ENCODE measurements around the gene SMG1. TPM values are rescaled to one million over a fixed set of nuclear protein-coding genes. Genes with fewer than 3 reads are reported as not detected.
"Not testable (repeated sequence)": the region's sequence is repeated elsewhere in the genome, so short reads cannot be mapped to it uniquely, and the experiment has no call there.

The SMG1 gene
- total RNA-seq, 2 experiments from 2014 or later = 123 to 127 TPM

DNA sequence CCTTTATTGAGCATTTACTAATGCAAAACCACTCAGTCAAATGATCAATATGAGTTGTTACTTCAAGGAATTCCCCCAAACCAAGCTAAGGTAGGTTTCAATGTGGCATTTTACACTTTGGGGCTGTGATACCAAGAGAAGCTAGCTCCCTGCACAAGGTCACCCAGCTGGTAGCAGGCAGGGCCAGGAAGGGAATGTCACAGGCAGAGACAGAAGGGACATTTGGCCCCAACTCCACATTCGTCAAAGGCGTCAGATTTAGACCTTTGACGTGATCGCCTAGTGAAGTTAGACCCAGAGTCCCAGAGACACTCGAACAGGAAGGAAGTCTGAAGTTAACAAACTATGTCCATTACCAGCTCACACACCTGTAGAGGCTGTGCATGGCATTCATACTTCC, 5.5 kb upstream of the SMG1 start:
- H3K9me3 Mint-ChIP-seq (ENCODE audit: insufficient read depth) = no peaks in the 10 kb centered on the region
- H3K4me3 Mint-ChIP-seq = no peak overlapping the region
- ATAC-seq = no peak
- H3K36me3 Mint-ChIP-seq (ENCODE audit: low read depth) = no peaks in the 10 kb centered on the region
- ChIA-PET CTCF (interaction anchor here (2.9 kb wide), 1 partner anchor 130 kb away, joined by 11 read pairs; the partner anchor contains the start of gene ARL6IP1), POLR2A (no interaction called here)
- H3K4me1 Mint-ChIP-seq (ENCODE audit: low read depth) = peaks cover 13% of the 10 kb centered on the region
- no peak for DNase-seq
- no peak overlapping the region for H3K27ac Mint-ChIP-seq
- no peaks in the 10 kb centered on the region for H3K27me3 Mint-ChIP-seq (ENCODE audit: low read depth)

DNA sequence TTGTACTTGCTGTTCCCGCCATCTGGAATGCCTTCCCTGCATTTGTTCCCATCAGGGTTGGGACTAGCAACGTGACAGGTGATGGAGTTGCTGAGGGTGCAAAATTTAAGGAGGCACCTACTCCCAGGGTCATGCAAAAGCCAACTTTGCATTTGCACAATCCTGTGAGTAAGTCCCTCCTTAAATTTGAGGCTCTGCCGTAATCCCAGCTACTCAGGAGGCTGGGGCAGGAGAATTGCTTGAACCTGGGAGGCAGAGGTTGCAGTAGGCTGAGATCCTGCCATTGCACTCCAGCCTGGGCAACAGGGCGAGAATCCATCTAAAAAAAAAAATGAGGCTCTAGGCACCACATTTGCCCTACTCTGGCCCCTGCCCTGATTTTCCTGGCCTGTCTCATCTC, 3.9 kb upstream of the SMG1 start:
- H3K4me3 Mint-ChIP-seq, CTCF ChIA-PET: not testable (repeated sequence)

DNA sequence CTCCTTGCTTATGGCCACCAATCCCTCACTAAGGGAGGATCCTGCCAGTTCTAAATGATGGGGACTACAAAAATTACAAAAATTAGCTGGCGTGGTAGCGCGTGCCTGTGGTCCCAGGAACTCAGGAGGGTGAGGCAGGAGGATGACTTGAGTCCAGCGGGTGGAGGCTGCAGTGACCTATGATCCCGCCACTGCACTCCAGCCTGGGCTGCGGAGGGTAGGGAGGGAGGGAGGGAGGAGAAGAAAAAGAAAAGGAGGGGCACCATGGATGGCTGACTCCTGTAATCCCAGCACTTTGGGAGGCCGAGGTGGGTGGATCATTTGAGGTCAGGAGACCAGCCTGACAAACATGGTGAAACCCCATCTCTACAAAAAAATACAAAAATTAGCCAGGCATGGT, 1.9 kb upstream of the SMG1 start:
- H3K27me3 Mint-ChIP-seq (ENCODE audit: low read depth); H3K36me3 Mint-ChIP-seq (ENCODE audit: low read depth); H3K4me3 Mint-ChIP-seq; H3K9me3 Mint-ChIP-seq (ENCODE audit: insufficient read depth); POLR2A ChIA-PET; ATAC-seq; DNase-seq; CTCF ChIA-PET: not testable (repeated sequence)
- H3K27ac Mint-ChIP-seq = peak overlapping the region; percentile 20
- H3K4me1 Mint-ChIP-seq (ENCODE audit: low read depth) = peaks cover 22% of the 10 kb centered on the region

More for the DNA sequence above, 3.9 kb upstream of the SMG1 start:
- H3K9me3 Mint-ChIP-seq (ENCODE audit: insufficient read depth); DNase-seq; H3K27me3 Mint-ChIP-seq (ENCODE audit: low read depth); H3K27ac Mint-ChIP-seq; H3K36me3 Mint-ChIP-seq (ENCODE audit: low read depth); POLR2A ChIA-PET; ATAC-seq: not testable (repeated sequence)
- H3K4me1 Mint-ChIP-seq (ENCODE audit: low read depth) = peaks cover 12% of the 10 kb centered on the region

DNA sequence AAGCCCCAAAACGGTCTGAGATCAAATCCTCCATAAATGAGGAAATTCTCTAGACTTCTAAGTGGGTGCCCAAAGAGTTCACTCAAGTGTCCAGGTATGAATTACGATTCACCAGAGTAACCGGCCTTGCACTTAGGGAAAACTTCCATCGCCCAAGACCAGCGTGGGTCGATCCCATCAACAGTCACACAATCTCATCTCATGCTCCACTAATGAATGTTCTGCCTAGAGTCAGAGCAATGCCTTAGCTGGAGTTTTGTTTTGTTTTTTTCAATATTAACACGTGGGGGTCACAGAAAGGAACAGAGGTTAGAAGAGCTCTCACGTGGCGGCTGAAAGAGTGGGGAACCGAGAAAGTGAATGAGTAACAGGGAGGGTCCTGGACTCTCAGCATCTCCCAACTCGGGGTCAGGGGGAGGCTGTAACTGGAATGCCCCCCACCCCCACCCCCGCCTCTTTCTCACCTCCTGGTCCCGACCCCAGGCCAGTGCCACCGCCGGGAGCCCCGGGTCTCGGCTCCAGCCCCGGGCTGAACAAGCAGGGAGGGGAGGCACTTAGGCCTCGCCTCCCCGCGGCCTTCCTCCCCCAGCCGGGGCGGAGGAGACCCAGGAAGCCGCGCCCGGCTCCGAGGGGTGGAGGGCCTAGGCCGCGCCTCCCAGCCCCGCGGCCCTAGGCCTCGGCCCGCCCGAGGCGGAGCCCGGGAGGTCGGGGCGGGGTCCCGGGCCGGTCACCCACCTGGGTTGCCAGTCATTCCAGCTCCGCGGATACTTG, 808 bp downstream of the SMG1 start:
- ATAC-seq (peak; percentile 81), DNase-seq (peak; percentile 74)
- H3K36me3 Mint-ChIP-seq (ENCODE audit: low read depth); CTCF ChIA-PET; H3K9me3 Mint-ChIP-seq (ENCODE audit: insufficient read depth); H3K27me3 Mint-ChIP-seq (ENCODE audit: low read depth): not testable (repeated sequence)
- H3K27ac Mint-ChIP-seq = peak overlapping the region; percentile 93
- H3K4me1 Mint-ChIP-seq (ENCODE audit: low read depth) = peaks cover 28% of the 10 kb centered on the region
- peak overlapping the region; percentile 85 for H3K4me3 Mint-ChIP-seq
- POLR2A ChIA-PET = interaction anchor here (0.5 to 0.8 kb wide), 3 partner anchors 13 to 124 kb away, joined by 3 read pairs; partner anchors contain the start of gene ARL6IP1

DNA sequence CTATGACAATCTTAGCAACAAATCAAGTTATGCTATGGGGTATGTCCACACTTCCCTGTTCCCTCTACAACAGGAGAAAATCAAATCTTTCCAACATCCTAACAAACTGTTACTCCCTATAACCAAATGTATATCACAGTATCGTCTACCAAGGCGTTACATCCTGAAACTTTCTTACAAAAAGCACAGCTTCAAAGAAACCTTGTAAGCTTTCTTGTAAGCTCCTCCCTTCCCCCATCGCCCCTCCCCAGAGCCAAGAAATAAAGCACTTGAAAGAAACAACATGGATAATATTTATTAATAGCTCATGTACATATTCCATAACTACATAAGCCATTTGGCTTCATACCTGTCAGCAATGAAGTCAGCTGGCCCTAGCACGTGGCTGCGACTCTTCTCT, 2.3 kb downstream of the SMG1 start:
- peak; percentile 34 for DNase-seq
- H3K36me3 Mint-ChIP-seq (ENCODE audit: low read depth); H3K9me3 Mint-ChIP-seq (ENCODE audit: insufficient read depth); ATAC-seq; POLR2A ChIA-PET; H3K27me3 Mint-ChIP-seq (ENCODE audit: low read depth): not testable (repeated sequence)
- CTCF ChIA-PET = interaction anchor here (0.6 kb wide), 1 partner anchor 137 kb away, joined by 3 read pairs; no protein-coding TSS in a partner anchor
- Mint-ChIP-seq H3K27ac (peak overlapping the region; percentile 86), H3K4me3 (peak overlapping the region; percentile 81), H3K4me1 (ENCODE audit: low read depth) (peaks cover 33% of the 10 kb centered on the region)

DNA sequence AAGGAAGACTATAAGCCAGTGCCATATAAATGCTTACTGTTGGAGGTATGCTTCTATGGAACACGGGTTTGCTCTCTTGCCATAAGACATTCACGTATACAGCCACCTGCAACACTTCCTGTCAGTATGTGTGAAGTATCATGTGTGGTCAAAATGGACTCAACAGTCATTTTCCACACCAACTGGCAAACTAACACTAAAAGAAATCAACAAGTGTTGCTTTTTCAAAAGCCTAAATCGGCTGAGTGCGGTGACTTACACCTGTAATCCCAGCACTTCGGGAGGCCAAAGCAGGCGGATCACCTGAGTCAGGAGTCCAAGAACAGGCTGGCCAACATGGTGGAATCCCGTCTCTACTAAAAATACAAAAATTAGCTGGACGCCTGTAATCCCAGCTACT, 3.1 kb downstream of the SMG1 start:
- POLR2A ChIA-PET = interaction anchor here (1.2 kb wide), 1 partner anchor 133 kb away, joined by 3 read pairs; the partner anchor contains the start of gene RPS15A
- H3K27me3 Mint-ChIP-seq (ENCODE audit: low read depth); CTCF ChIA-PET; ATAC-seq; H3K9me3 Mint-ChIP-seq (ENCODE audit: insufficient read depth): not testable (repeated sequence)
- Mint-ChIP-seq H3K4me3 (peak overlapping the region; percentile 81), H3K27ac (peak overlapping the region; percentile 74), H3K36me3 (ENCODE audit: low read depth) (peaks cover 13% of the 10 kb centered on the region), H3K4me1 (ENCODE audit: low read depth) (peaks cover 37% of the 10 kb centered on the region)
- peak; percentile 33 for DNase-seq

DNA sequence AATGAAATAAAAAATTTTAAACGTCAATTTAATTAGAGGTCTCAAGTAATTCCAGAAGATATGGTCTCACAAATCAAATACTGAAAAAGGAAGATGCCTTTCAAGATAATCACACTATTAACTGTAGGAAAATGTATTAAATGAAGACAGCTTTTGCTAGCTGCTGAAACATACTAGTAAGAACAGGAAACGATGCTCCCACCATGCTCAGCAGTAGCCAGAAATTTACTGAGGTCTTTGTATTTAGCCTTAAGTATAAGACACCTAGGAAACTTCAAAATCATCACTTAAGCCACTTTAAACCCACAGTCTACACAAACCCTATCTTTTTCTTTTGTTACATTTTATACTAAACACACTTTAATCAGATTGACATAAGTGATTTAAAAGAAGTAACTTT, 16.6 kb downstream of the SMG1 start:
- peaks cover 16% of the 10 kb centered on the region for H3K36me3 Mint-ChIP-seq (ENCODE audit: low read depth)
- peak; percentile 47 for ATAC-seq
- H3K4me1 Mint-ChIP-seq (ENCODE audit: low read depth) = peaks cover 24% of the 10 kb centered on the region
- H3K4me3 Mint-ChIP-seq; H3K27me3 Mint-ChIP-seq (ENCODE audit: low read depth); CTCF ChIA-PET; H3K9me3 Mint-ChIP-seq (ENCODE audit: insufficient read depth); POLR2A ChIA-PET; H3K27ac Mint-ChIP-seq; DNase-seq: not testable (repeated sequence)

DNA sequence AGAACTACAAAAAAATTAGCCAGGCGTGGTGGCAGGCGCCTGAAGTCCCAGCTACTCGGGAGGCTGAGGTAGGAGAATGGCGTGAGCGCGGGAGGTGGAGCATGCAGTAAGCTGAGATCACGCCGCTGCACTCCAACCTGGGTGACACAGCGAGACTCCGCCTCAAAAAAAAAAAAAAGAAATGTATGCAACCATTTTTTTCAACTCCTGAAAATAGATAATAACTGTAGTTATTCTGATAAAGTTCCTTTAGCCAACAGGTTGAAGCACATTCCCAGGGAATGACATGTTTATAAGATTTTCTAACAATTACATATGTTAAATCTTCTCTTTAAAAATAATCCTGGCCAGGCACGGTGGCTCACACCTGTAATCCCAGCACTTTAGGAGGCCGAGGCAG, 17.5 kb downstream of the SMG1 start:
- H3K27me3 Mint-ChIP-seq (ENCODE audit: low read depth); CTCF ChIA-PET; ATAC-seq; H3K4me3 Mint-ChIP-seq; H3K27ac Mint-ChIP-seq; H3K9me3 Mint-ChIP-seq (ENCODE audit: insufficient read depth); DNase-seq: not testable (repeated sequence)
- POLR2A ChIA-PET = interaction anchor here (0.8 kb wide), 1 partner anchor 107 kb away, joined by 3 read pairs; the partner anchor contains the start of gene ARL6IP1
- Mint-ChIP-seq H3K4me1 (ENCODE audit: low read depth) (peaks cover 23% of the 10 kb centered on the region), H3K36me3 (ENCODE audit: low read depth) (peaks cover 16% of the 10 kb centered on the region)

DNA sequence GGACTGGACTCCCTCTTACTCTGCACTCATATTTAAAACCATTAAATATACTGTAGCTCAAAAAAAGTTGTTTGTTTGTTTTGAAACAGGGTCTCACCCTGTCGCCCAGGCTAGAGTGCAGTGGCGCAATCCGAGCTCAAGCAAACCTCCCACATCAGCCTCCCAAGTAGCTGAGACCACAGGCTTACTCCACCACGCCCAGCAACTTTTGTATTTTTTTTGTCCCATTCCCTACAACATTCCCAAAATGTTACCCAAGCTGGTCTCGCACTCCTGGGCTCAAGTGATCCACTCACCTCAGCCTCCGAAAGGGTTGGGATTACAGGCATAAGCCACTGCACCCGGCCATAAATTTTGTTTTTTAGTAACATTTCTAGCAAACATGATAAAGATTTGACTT, 23.4 kb downstream of the SMG1 start:
- H3K4me3 Mint-ChIP-seq; H3K27ac Mint-ChIP-seq; H3K9me3 Mint-ChIP-seq (ENCODE audit: insufficient read depth); ATAC-seq; DNase-seq; H3K27me3 Mint-ChIP-seq (ENCODE audit: low read depth); CTCF ChIA-PET; POLR2A ChIA-PET: not testable (repeated sequence)
- peaks cover 12% of the 10 kb centered on the region for H3K36me3 Mint-ChIP-seq (ENCODE audit: low read depth)
- H3K4me1 Mint-ChIP-seq (ENCODE audit: low read depth) = peaks cover 42% of the 10 kb centered on the region

DNA sequence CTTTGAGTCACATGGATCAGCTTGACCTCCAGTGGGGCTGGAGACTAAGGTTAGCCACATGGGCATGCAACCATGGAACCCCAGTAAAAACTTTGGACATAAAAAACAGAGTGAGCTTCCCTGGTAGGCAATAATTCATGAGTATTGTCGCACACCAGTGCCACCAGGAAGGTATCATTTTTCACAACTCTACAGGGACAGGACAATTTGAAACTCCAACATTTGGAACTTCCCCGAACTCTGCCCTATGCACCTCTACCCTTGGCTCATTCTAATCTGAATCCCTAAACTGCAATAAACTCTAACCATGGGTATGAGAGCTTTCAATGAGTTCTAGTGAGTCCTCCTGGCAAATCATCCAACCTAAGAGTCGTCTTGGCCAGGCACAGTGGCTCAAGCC, 24.2 kb downstream of the SMG1 start:
- H3K27me3 Mint-ChIP-seq (ENCODE audit: low read depth); POLR2A ChIA-PET; H3K4me3 Mint-ChIP-seq; CTCF ChIA-PET; DNase-seq; H3K27ac Mint-ChIP-seq; ATAC-seq; H3K9me3 Mint-ChIP-seq (ENCODE audit: insufficient read depth): not testable (repeated sequence)
- H3K4me1 Mint-ChIP-seq (ENCODE audit: low read depth) = peaks cover 41% of the 10 kb centered on the region
- H3K36me3 Mint-ChIP-seq (ENCODE audit: low read depth) = peaks cover 11% of the 10 kb centered on the region

DNA sequence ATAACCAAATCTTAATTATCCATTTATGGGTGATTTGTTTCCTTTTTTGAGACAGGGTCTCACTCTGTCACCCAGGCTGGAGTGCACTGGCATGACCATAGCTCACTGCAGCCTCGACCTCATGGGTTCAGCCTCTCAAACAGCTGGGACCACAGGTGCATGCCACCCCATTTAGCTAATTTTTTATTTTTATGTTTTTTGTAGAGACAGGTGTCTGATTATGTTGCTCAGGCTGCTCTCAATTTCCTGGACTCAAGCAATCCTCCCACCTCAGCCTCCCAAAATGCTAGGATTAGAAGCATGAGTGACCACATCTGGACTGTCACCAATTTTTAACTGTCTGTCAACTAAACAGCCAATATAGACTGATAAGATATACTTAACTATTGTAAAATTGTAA, 25.0 kb downstream of the SMG1 start:
- POLR2A ChIA-PET; H3K36me3 Mint-ChIP-seq (ENCODE audit: low read depth); H3K9me3 Mint-ChIP-seq (ENCODE audit: insufficient read depth); H3K27ac Mint-ChIP-seq; DNase-seq; CTCF ChIA-PET; H3K27me3 Mint-ChIP-seq (ENCODE audit: low read depth); ATAC-seq; H3K4me3 Mint-ChIP-seq: not testable (repeated sequence)
- peaks cover 37% of the 10 kb centered on the region for H3K4me1 Mint-ChIP-seq (ENCODE audit: low read depth)

DNA sequence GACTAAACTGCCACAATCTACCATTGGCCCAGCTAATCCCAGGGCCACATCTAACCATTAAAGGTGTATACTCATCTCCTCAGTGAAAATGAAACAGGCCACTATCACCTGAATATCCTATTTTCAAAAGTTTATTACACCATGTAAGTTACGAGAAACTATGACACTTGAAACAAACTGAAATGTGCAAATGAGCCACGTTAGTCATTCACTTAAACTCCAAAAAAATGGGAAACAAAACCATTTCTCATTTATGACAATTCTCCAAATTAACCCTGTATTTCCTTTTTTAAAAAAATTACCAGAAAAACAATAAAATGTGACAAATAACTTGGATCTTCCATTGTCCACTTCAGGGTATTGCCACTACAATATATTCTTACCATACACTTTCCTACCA, 41.8 kb downstream of the SMG1 start:
- H3K4me1 Mint-ChIP-seq (ENCODE audit: low read depth); POLR2A ChIA-PET; DNase-seq; H3K4me3 Mint-ChIP-seq; H3K27ac Mint-ChIP-seq; ATAC-seq; H3K27me3 Mint-ChIP-seq (ENCODE audit: low read depth); CTCF ChIA-PET; H3K9me3 Mint-ChIP-seq (ENCODE audit: insufficient read depth): not testable (repeated sequence)
- peaks cover 29% of the 10 kb centered on the region for H3K36me3 Mint-ChIP-seq (ENCODE audit: low read depth)
